Neural cell (in vitro differentiated cells): Measurements from ENCODE around the gene FGFR1OP2.

Experiments used
- EP300 ChIP-seq: fragments of 450-650 bp; conservative IDR thresholded peaks from 2 replicates; pipeline ENCODE4 v1.6.1; 2014; ENCODE audit warnings: antibody characterized with exemption, mild to moderate bottlenecking, moderate library complexity; ENCODE audit not compliant: poor library complexity, severe bottlenecking
- EZH2 ChIP-seq: fragments of 200-600, 300-800 bp; shearing (Covaris generic), sonication (generic); IDR thresholded peaks from 2 replicates; pipeline ENCODE4 v1.6.1; 2014; ENCODE audit warnings: antibody characterized with exemption, low read length, borderline replicate concordance, mild to moderate bottlenecking; ENCODE audit not compliant: insufficient read depth, poor library complexity, severe bottlenecking
- POLR2AphosphoS5 ChIP-seq: IDR thresholded peaks from 2 replicates; pipeline ENCODE4 v1.6.1; 2012
- RAD21 ChIP-seq: fragments of 450-650 bp; conservative IDR thresholded peaks from 2 replicates; pipeline ENCODE4 v1.6.1; 2014; ENCODE audit warnings: antibody characterized with exemption, mild to moderate bottlenecking, moderate library complexity
- SMC3 ChIP-seq: fragments of 450-650 bp; conservative IDR thresholded peaks from 2 replicates; pipeline ENCODE4 v1.6.1; 2014; ENCODE audit warnings: antibody characterized with exemption, mild to moderate bottlenecking, moderate library complexity; ENCODE audit not compliant: poor library complexity
- TAF1 ChIP-seq: IDR thresholded peaks from 2 replicates; pipeline ENCODE4 v1.6.1; 2012; ENCODE audit warnings: low read depth
- TF ChIP-seq, protein P1 (sequence below): fragments of 450-650 bp; IDR thresholded peaks from 2 replicates; pipeline ENCODE4 v1.5.1; 2014; ENCODE audit warnings: antibody characterized with exemption, mild to moderate bottlenecking, moderate library complexity; ENCODE audit not compliant: poor library complexity, severe bottlenecking
- TF ChIP-seq, protein P2 (sequence below): IDR thresholded peaks from 2 replicates; pipeline ENCODE4 v1.6.1; 2012; ENCODE audit warnings: borderline replicate concordance

GRCh38 chr12:27001663-27002062 is 63.4 kb downstream of the FGFR1OP2 start:
- no peak for TF ChIP-seq SMC3
- TF ChIP-seq, protein P1, sequence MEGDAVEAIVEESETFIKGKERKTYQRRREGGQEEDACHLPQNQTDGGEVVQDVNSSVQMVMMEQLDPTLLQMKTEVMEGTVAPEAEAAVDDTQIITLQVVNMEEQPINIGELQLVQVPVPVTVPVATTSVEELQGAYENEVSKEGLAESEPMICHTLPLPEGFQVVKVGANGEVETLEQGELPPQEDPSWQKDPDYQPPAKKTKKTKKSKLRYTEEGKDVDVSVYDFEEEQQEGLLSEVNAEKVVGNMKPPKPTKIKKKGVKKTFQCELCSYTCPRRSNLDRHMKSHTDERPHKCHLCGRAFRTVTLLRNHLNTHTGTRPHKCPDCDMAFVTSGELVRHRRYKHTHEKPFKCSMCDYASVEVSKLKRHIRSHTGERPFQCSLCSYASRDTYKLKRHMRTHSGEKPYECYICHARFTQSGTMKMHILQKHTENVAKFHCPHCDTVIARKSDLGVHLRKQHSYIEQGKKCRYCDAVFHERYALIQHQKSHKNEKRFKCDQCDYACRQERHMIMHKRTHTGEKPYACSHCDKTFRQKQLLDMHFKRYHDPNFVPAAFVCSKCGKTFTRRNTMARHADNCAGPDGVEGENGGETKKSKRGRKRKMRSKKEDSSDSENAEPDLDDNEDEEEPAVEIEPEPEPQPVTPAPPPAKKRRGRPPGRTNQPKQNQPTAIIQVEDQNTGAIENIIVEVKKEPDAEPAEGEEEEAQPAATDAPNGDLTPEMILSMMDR = no peak
- TF ChIP-seq TAF1 = no peak
- TF ChIP-seq, protein P2, sequence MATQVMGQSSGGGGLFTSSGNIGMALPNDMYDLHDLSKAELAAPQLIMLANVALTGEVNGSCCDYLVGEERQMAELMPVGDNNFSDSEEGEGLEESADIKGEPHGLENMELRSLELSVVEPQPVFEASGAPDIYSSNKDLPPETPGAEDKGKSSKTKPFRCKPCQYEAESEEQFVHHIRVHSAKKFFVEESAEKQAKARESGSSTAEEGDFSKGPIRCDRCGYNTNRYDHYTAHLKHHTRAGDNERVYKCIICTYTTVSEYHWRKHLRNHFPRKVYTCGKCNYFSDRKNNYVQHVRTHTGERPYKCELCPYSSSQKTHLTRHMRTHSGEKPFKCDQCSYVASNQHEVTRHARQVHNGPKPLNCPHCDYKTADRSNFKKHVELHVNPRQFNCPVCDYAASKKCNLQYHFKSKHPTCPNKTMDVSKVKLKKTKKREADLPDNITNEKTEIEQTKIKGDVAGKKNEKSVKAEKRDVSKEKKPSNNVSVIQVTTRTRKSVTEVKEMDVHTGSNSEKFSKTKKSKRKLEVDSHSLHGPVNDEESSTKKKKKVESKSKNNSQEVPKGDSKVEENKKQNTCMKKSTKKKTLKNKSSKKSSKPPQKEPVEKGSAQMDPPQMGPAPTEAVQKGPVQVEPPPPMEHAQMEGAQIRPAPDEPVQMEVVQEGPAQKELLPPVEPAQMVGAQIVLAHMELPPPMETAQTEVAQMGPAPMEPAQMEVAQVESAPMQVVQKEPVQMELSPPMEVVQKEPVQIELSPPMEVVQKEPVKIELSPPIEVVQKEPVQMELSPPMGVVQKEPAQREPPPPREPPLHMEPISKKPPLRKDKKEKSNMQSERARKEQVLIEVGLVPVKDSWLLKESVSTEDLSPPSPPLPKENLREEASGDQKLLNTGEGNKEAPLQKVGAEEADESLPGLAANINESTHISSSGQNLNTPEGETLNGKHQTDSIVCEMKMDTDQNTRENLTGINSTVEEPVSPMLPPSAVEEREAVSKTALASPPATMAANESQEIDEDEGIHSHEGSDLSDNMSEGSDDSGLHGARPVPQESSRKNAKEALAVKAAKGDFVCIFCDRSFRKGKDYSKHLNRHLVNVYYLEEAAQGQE = no peak
- no peak for TF ChIP-seq EZH2
- no peak for TF ChIP-seq RAD21
- TF ChIP-seq EP300 = no peak
- TF ChIP-seq POLR2AphosphoS5 = no peak
